Measurements from ENCODE around the gene ADIPOR2.

DNA sequence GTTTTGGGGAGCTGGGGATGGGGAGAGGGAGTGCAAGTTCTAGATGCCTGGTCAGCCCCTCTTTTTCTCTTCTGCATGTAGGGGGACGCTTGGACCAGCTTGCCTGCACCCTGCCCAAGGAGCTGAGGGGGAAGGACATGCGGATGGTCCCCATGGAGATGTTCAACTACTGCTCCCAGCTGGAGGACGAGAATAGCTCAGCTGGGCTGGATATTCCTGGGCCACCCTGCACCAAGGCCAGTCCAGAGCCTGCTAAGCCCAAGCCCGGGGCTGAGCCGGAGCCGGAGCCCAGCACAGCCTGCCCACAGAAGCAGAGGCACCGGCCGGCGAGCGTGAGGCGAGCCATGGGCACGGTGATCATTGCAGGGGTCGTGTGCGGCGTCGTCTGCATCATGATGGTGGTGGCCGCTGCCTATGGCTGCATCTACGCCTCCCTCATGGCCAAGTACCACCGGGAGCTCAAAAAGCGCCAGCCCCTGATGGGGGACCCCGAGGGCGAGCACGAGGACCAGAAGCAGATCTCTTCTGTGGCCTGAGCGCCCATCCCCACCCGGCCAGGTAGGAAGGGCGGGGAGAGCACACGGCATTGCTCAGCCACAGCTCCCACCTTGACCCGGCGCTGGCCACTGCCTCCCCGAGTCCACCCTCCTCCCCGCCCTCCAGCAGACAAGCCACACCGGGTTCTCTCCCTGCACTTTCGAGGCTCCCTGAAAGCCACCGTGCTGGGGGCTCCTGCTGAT, 143.5 kb downstream of the ADIPOR2 start:
- TF ChIP-seq, protein P1, sequence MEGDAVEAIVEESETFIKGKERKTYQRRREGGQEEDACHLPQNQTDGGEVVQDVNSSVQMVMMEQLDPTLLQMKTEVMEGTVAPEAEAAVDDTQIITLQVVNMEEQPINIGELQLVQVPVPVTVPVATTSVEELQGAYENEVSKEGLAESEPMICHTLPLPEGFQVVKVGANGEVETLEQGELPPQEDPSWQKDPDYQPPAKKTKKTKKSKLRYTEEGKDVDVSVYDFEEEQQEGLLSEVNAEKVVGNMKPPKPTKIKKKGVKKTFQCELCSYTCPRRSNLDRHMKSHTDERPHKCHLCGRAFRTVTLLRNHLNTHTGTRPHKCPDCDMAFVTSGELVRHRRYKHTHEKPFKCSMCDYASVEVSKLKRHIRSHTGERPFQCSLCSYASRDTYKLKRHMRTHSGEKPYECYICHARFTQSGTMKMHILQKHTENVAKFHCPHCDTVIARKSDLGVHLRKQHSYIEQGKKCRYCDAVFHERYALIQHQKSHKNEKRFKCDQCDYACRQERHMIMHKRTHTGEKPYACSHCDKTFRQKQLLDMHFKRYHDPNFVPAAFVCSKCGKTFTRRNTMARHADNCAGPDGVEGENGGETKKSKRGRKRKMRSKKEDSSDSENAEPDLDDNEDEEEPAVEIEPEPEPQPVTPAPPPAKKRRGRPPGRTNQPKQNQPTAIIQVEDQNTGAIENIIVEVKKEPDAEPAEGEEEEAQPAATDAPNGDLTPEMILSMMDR (IDR thresholded peaks at IDR 0.05; ENCODE audit: low read depth, low read length, missing input control), result no peak
- TF ChIP-seq TAF1 (conservative IDR thresholded peaks at IDR 0.05), result no peak
- no peak for TF ChIP-seq REST (IDR thresholded peaks at IDR 0.05)
- TF ChIP-seq, protein P2, sequence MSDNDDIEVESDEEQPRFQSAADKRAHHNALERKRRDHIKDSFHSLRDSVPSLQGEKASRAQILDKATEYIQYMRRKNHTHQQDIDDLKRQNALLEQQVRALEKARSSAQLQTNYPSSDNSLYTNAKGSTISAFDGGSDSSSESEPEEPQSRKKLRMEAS (IDR thresholded peaks at IDR 0.05), result no peak
- no peak for TF ChIP-seq GABPA (IDR thresholded peaks at IDR 0.05 in 1 of 2, conservative IDR thresholded peaks at IDR 0.05 in 1 of 2)
- no peak for TF ChIP-seq EGR1 (IDR thresholded peaks at IDR 0.05; ENCODE audit: low read depth in 2 of 2)
- TF ChIP-seq SP1 (IDR thresholded peaks at IDR 0.05), result no peak
- TF ChIP-seq RAD21 (IDR thresholded peaks at IDR 0.05), result no peak
- no peak for TF ChIP-seq HNF4A (conservative IDR thresholded peaks at IDR 0.05)
- TF ChIP-seq YY1 (IDR thresholded peaks at IDR 0.05), result no peak
- no peak for TF ChIP-seq ATF3 (IDR thresholded peaks at IDR 0.05)
- no peak for TF ChIP-seq RXRA (IDR thresholded peaks at IDR 0.05)
- no peak for TF ChIP-seq NR2F2 (IDR thresholded peaks at IDR 0.05)
